ENCODE measurements around the gene SLC29A1.

SLC29A1 gene

GRCh38 chr6:44269921-44270525 is 46.6 kb downstream of the SLC29A1 start, which contains the start of gene TMEM151B:
Gene TMEM151B, plus strand, starts transcription at chr6:44270450. Its CDS starts 293 bp downstream, at chr6:44270743.
- Histone ChIP-seq H3K4me1 (ENCODE audit: insufficient read depth, low read length) (peaks cover 7% of the 10 kb centered on the region), H3K9me3 (ENCODE audit: insufficient read depth, low read length, severe bottlenecking) (no peaks in the 10 kb centered on the region), H3K79me2 (ENCODE audit: insufficient read depth, low read length) (peaks cover under 1% of the 10 kb centered on the region; the same call in 1 of the 2 replicates), H3K36me3 (ENCODE audit: insufficient read depth, low read length) (no peaks in the 10 kb centered on the region), H2AFZ (ENCODE audit: low read depth, low read length) (no peak within 1 kb of the TSS), H3K9ac (ENCODE audit: low read depth, low read length) (no peak within 1 kb of the TSS), H4K20me1 (ENCODE audit: insufficient read depth, low read length) (peaks cover 12% of the 10 kb centered on the region; the same call in 1 of the 2 replicates), H3K4me2 (ENCODE audit: insufficient read depth, low read length) (no peak within 1 kb of the TSS), H3K4me3 (ENCODE audit: low read depth in 1 of 2, low read length in 2 of 2) (no peak within 1 kb of the TSS), H3K27ac (ENCODE audit: low read length) (no peak within 1 kb of the TSS), H3K27me3 (ENCODE audit: insufficient read depth, low read length, poor library complexity) (no peaks in the 10 kb centered on the region)
- no peak for DNase-seq
- ATAC-seq (ENCODE audit: insufficient read depth, low read depth) = no peak
- TF ChIP-seq CTCF (IDR thresholded peaks at IDR 0.05; ENCODE audit: borderline replicate concordance, extremely low read depth, low read length, poor library complexity, severe bottlenecking) (no peak), EZH2 (IDR thresholded peaks at IDR 0.05; ENCODE audit: borderline replicate concordance, low read depth, low read length, severe bottlenecking) (no peak)

DNA sequence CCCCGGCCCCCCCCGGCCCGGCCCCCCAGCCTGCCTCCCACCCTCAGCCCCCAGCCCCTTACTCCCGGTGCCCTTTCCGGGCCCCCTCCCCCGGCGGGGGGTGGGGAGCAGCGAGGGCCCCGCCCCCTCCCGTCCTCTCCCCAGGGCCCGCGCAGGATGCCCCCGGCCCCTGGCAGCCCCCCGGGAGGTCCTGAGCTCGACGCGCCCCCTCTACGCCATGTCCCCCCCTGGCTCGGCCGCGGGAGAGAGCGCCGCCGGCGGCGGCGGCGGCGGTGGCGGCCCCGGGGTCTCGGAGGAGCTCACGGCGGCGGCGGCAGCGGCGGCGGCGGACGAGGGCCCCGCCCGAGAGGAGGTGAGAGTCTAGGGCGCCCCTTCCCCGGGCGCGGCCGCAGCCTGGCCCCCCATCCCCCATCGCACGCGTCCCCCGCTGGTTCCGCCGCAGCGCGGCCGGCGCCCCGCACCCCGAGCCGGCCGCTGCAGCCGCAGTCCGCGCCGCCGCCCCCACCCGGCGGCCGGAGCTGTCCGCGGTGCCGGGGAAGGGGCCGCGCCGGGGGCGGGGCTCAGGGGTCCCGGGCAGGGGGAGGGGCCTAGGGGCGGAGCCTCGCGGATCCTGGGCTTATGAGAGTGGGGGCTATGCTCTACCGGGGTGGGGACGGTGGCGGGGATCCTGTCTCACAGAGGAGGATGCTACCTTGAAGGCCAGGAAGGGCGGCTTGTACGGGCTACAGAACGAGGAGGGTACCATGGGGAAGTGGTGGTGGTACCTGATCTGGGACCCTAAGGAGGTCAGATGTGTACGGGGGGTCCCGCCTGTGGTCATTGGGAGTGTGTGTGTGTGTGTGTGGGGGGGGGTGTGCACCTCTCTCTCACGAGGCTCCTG is 47.4 kb downstream of the SLC29A1 start:
- DNase-seq (no peak), ATAC-seq (ENCODE audit: insufficient read depth, low read depth) (no peak)
- Histone ChIP-seq H3K4me3 (ENCODE audit: low read depth in 1 of 2, low read length in 2 of 2) (no peak overlapping the region), H3K36me3 (ENCODE audit: insufficient read depth, low read length) (no peaks in the 10 kb centered on the region), H4K20me1 (ENCODE audit: insufficient read depth, low read length) (peaks cover 12% of the 10 kb centered on the region; the same call in 1 of the 2 replicates), H3K4me1 (ENCODE audit: insufficient read depth, low read length) (peaks cover 4% of the 10 kb centered on the region), H2AFZ (ENCODE audit: low read depth, low read length) (no peak overlapping the region), H3K9me3 (ENCODE audit: insufficient read depth, low read length, severe bottlenecking) (no peaks in the 10 kb centered on the region), H3K79me2 (ENCODE audit: insufficient read depth, low read length) (no peaks in the 10 kb centered on the region), H3K9ac (ENCODE audit: low read depth, low read length) (no peak overlapping the region), H3K27ac (ENCODE audit: low read length) (no peak overlapping the region), H3K4me2 (ENCODE audit: insufficient read depth, low read length) (no peak overlapping the region), H3K27me3 (ENCODE audit: insufficient read depth, low read length, poor library complexity) (no peaks in the 10 kb centered on the region)
- TF ChIP-seq CTCF (IDR thresholded peaks at IDR 0.05; ENCODE audit: borderline replicate concordance, extremely low read depth, low read length, poor library complexity, severe bottlenecking) (no peak), EZH2 (IDR thresholded peaks at IDR 0.05; ENCODE audit: borderline replicate concordance, low read depth, low read length, severe bottlenecking) (no peak)

- Histone ChIP-seq H3K4me2 (ENCODE audit: insufficient read depth, low read length) (no peak overlapping the region), H3K9ac (ENCODE audit: low read depth, low read length) (no peak overlapping the region), H3K27ac (ENCODE audit: low read length) (no peak overlapping the region), H3K4me1 (ENCODE audit: insufficient read depth, low read length) (no peaks in the 10 kb centered on the region), H3K9me3 (ENCODE audit: insufficient read depth, low read length, severe bottlenecking) (no peaks in the 10 kb centered on the region), H3K79me2 (ENCODE audit: insufficient read depth, low read length) (no peaks in the 10 kb centered on the region), H3K27me3 (ENCODE audit: insufficient read depth, low read length, poor library complexity) (no peaks in the 10 kb centered on the region), H3K36me3 (ENCODE audit: insufficient read depth, low read length) (no peaks in the 10 kb centered on the region), H2AFZ (ENCODE audit: low read depth, low read length) (no peak overlapping the region), H3K4me3 (ENCODE audit: low read depth in 1 of 2, low read length in 2 of 2) (no peak overlapping the region), H4K20me1 (ENCODE audit: insufficient read depth, low read length) (peaks cover 12% of the 10 kb centered on the region; the same call in 1 of the 2 replicates)
- ATAC-seq (ENCODE audit: insufficient read depth, low read depth) = no peak
- TF ChIP-seq CTCF (IDR thresholded peaks at IDR 0.05; ENCODE audit: borderline replicate concordance, extremely low read depth, low read length, poor library complexity, severe bottlenecking) = no peak
- TF ChIP-seq EZH2 (IDR thresholded peaks at IDR 0.05; ENCODE audit: borderline replicate concordance, low read depth, low read length, severe bottlenecking) = no peak
- DNase-seq = no peak
Measured at GRCh38 chr6:44271406-44271723, 48.0 kb downstream of the SLC29A1 start.

All from DND-41 (cell line).